ENCODE measurements around the gene NCF4. TPM values are rescaled to one million over a fixed set of nuclear protein-coding genes. Genes with fewer than 3 reads are reported as not detected.

Gene NCF4
- total and polyA plus RNA-seq, 2 donors (not counting 1 experiment from before 2014, with no cell fraction given): 118 to 175 TPM

DNA sequence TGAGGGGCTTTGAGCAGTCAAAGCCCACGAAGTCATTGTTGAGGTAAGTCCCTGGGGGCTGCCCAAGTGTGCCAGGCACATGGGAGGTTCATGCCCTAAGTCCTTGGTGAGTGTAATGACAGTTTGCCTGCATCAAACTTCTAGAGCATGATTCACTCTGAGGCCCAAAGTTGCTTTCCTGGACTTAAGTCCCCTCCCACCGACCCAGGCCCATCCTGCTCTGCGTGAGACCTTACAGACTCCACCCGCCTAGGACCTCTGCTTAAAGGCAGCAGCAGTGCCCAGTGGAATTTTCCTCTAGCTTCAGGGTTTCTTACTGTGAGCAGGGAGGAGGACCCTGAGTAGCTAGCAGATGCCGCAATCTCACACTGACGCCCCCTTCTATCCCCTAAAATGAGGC lies 38.2 kb upstream of the NCF4 start:
- TF ChIP-seq, protein P1, sequence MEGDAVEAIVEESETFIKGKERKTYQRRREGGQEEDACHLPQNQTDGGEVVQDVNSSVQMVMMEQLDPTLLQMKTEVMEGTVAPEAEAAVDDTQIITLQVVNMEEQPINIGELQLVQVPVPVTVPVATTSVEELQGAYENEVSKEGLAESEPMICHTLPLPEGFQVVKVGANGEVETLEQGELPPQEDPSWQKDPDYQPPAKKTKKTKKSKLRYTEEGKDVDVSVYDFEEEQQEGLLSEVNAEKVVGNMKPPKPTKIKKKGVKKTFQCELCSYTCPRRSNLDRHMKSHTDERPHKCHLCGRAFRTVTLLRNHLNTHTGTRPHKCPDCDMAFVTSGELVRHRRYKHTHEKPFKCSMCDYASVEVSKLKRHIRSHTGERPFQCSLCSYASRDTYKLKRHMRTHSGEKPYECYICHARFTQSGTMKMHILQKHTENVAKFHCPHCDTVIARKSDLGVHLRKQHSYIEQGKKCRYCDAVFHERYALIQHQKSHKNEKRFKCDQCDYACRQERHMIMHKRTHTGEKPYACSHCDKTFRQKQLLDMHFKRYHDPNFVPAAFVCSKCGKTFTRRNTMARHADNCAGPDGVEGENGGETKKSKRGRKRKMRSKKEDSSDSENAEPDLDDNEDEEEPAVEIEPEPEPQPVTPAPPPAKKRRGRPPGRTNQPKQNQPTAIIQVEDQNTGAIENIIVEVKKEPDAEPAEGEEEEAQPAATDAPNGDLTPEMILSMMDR (IDR thresholded peaks at IDR 0.05): no peak
- no peak for TF ChIP-seq EZH2 (IDR thresholded peaks at IDR 0.05; ENCODE audit: borderline replicate concordance, insufficient read depth, low read depth, low read length, poor library complexity, severe bottlenecking)
- intact Hi-C loops (cut with micrococcal nuclease): no loop called here
- H3K27ac ChIP-seq (ENCODE audit: low read length in 2 of 2): no peak overlapping the region
- H3K9me3 ChIP-seq (ENCODE audit: control extremely low read depth in 1 of 3, control insufficient read depth in 2 of 3, insufficient read depth in 1 of 3, low read length in 2 of 3): no peaks in the 10 kb centered on the region
- H3K27me3 ChIP-seq (replicated peaks in 1 of 4; ENCODE audit: control extremely low read depth in 1 of 4, control insufficient read depth in 3 of 4, insufficient read depth in 4 of 4, low read length in 3 of 4): peaks cover 0 to 42% (median 10%) of the 10 kb centered on the region in 4 experiments
- H3K79me2 ChIP-seq (ENCODE audit: control insufficient read depth, insufficient read depth, low read length): no peaks in the 10 kb centered on the region
- H3K4me3 ChIP-seq (ENCODE audit: control extremely low read depth in 1 of 5, extremely low read depth in 1 of 5, insufficient read depth in 1 of 5, low read depth in 2 of 5, low read length in 4 of 5): no peak overlapping the region
- H3K4me2 ChIP-seq (replicated peaks; ENCODE audit: low read depth, low read length, poor library complexity, severe bottlenecking): no peak overlapping the region
- CTCF ChIA-PET: interaction anchor here (1.2 kb wide), 2 partner anchors 12 to 34 kb away, joined by 4 to 6 read pairs; no protein-coding TSS in a partner anchor
- no peak overlapping the region for H3K9ac ChIP-seq (ENCODE audit: low read length)
- Mint-ChIP-seq H3K4me1 (no peaks in the 10 kb centered on the region), H3K27ac (no peak overlapping the region), H3K27me3 (peaks cover 48% of the 10 kb centered on the region), H3K9me3 (ENCODE audit: insufficient read depth) (no peaks in the 10 kb centered on the region), H3K4me3 (no peak overlapping the region)
- DNase-seq: no peak
- no peaks in the 10 kb centered on the region for H4K20me1 ChIP-seq (ENCODE audit: control insufficient read depth, insufficient read depth, low read length, poor library complexity, severe bottlenecking)
- no peak overlapping the region for H2AFZ ChIP-seq (ENCODE audit: insufficient read depth, low read depth, low read length, poor library complexity, severe bottlenecking)
- no peaks in the 10 kb centered on the region for H3K4me1 ChIP-seq (ENCODE audit: control insufficient read depth in 2 of 2, insufficient read depth in 2 of 2, low read length in 2 of 2)
- POLR2A ChIA-PET: no interaction called here
- WGBS (ENCODE audit: insufficient coverage): 87% methylated on average over 6 of the region's 6 CpGs
- ATAC-seq (ENCODE audit: low read depth): no peak
- H3K36me3 ChIP-seq (replicated peaks in 1 of 2; ENCODE audit: control extremely low read depth in 1 of 2, control insufficient read depth in 1 of 2, extremely low read depth in 1 of 2, insufficient read depth in 2 of 2, low read length in 1 of 2): no peaks in the 10 kb centered on the region

DNA sequence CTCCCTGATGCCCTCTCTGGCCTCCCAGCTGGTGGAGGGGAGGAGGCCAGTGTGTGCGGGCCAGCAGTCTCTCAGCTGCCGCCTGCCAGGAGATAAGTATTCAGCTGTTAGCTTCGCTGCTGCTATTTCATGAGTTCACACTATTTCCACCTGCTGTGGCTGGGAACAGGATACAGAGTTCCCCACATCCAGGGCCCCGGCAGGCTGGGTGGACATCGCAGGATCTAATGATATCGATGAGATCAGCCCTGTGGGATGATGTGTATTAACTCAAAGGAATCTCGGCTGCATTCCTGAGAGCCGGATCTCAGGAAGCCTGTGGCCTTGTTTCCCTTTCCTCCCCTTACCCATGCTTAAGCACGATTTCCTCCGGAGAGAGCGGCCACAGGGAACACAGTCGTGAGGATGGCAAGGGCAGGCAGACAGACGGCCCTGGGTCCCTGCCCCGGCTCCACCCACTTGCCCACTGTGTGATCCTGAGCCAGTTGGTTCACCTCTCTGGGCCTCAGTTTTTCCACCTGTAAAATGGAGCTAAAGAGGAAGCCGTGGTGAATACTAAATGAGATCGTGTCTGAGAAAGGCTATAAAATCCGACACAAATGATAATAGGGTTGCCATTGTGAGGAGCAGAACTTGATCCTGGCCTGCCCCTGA lies 37.5 kb upstream of the NCF4 start:
- H3K9me3 ChIP-seq (ENCODE audit: control extremely low read depth in 1 of 3, control insufficient read depth in 2 of 3, insufficient read depth in 1 of 3, low read length in 2 of 3): no peaks in the 10 kb centered on the region
- no peak overlapping the region for H2AFZ ChIP-seq (ENCODE audit: insufficient read depth, low read depth, low read length, poor library complexity, severe bottlenecking)
- H3K9ac ChIP-seq (ENCODE audit: low read length): no peak overlapping the region
- 78% methylated on average over 13 of the region's 17 CpGs for WGBS (ENCODE audit: insufficient coverage)
- no peaks in the 10 kb centered on the region for H3K9me3 Mint-ChIP-seq (ENCODE audit: insufficient read depth)
- intact Hi-C loops (cut with micrococcal nuclease): no loop called here
- peaks cover 0 to 36% (median 4%) of the 10 kb centered on the region in 4 experiments for H3K27me3 ChIP-seq (replicated peaks in 1 of 4; ENCODE audit: control extremely low read depth in 1 of 4, control insufficient read depth in 3 of 4, insufficient read depth in 4 of 4, low read length in 3 of 4)
- no peak overlapping the region for H3K27ac Mint-ChIP-seq
- H4K20me1 ChIP-seq (ENCODE audit: control insufficient read depth, insufficient read depth, low read length, poor library complexity, severe bottlenecking): no peaks in the 10 kb centered on the region
- DNase-seq (no peak), ATAC-seq (ENCODE audit: low read depth) (no peak)
- no peaks in the 10 kb centered on the region for H3K36me3 ChIP-seq (replicated peaks in 1 of 2; ENCODE audit: control extremely low read depth in 1 of 2, control insufficient read depth in 1 of 2, extremely low read depth in 1 of 2, insufficient read depth in 2 of 2, low read length in 1 of 2)
- no peaks in the 10 kb centered on the region for H3K79me2 ChIP-seq (ENCODE audit: control insufficient read depth, insufficient read depth, low read length)
- no peaks in the 10 kb centered on the region for H3K4me1 ChIP-seq (ENCODE audit: control insufficient read depth in 2 of 2, insufficient read depth in 2 of 2, low read length in 2 of 2)
- H3K27ac ChIP-seq (ENCODE audit: low read length in 2 of 2): no peak overlapping the region
- no peak for TF ChIP-seq EZH2 (IDR thresholded peaks at IDR 0.05; ENCODE audit: borderline replicate concordance, insufficient read depth, low read depth, low read length, poor library complexity, severe bottlenecking)
- TF ChIP-seq, protein P1 (IDR thresholded peaks at IDR 0.05): no peak
- no peak overlapping the region for H3K4me2 ChIP-seq (replicated peaks; ENCODE audit: low read depth, low read length, poor library complexity, severe bottlenecking)
- H3K4me1 Mint-ChIP-seq: no peaks in the 10 kb centered on the region
- ChIA-PET CTCF (interaction anchor here (0.8 kb wide), 1 partner anchor 13 kb away, joined by 3 read pairs; no protein-coding TSS in a partner anchor), POLR2A (no interaction called here)
- peaks cover 40% of the 10 kb centered on the region for H3K27me3 Mint-ChIP-seq
- no peak overlapping the region for H3K4me3 Mint-ChIP-seq
- H3K4me3 ChIP-seq (ENCODE audit: control extremely low read depth in 1 of 5, extremely low read depth in 1 of 5, insufficient read depth in 1 of 5, low read depth in 2 of 5, low read length in 4 of 5): no peak overlapping the region

Data from B cell (primary cell).